Measurements from ENCODE around the gene MCUB. TPM values are rescaled to one million over a fixed set of nuclear protein-coding genes. Genes with fewer than 3 reads are reported as not detected.

Gene MCUB
- total and polyA plus RNA-seq, 2 donors (not counting 3 experiments of a cell fraction or from before 2014, with no cell fraction given), result 32.5 to 53.8 TPM

GRCh38 chr4:109631532-109632108, 71.6 kb downstream of the MCUB start:
- H3K9me3 ChIP-seq (replicated peaks; ENCODE audit: control insufficient read depth, insufficient read depth, low read length), result no peaks in the 10 kb centered on the region
- no peaks in the 10 kb centered on the region for H3K79me2 ChIP-seq (ENCODE audit: control insufficient read depth, insufficient read depth, low read length)
- FAIRE-seq (no peak), DNase-seq (ENCODE audit: low read depth, low spot score) (no peak)
- no peak overlapping the region for H3K4me2 ChIP-seq (ENCODE audit: insufficient read depth, low read length)
- intact Hi-C loops (cut with micrococcal nuclease), result no loop called here
- ChIA-PET CTCF (interaction anchor here (0.7 to 1.6 kb wide), 5 partner anchors 9 to 199 kb away, joined by 3 to 5 read pairs (median 3); no protein-coding TSS in a partner anchor), POLR2A (no interaction called here)
- no peak overlapping the region for H3K9ac ChIP-seq (replicated peaks; ENCODE audit: extremely low read depth, insufficient read depth, low read length)
- no peaks in the 10 kb centered on the region for H3K9me1 ChIP-seq (replicated peaks; ENCODE audit: control insufficient read depth, extremely low read depth, insufficient read depth, low read length)
- no TSS peak for BruUV-seq (replicated peaks)
- no peaks in the 10 kb centered on the region for H3K27me3 ChIP-seq (ENCODE audit: control insufficient read depth in 2 of 2, insufficient read depth in 2 of 2, low read length in 2 of 2)
- TF ChIP-seq MYC (IDR thresholded peaks at IDR 0.05; ENCODE audit: low read depth, low read length) (no peak), JUN (IDR thresholded peaks at IDR 0.05; ENCODE audit: borderline replicate concordance, insufficient read depth, insufficient read length, low read depth) (no peak), POLR2A (IDR thresholded peaks at IDR 0.05; ENCODE audit: low read depth, low read length) (no peak), POLR2AphosphoS5 (IDR thresholded peaks at IDR 0.05; ENCODE audit: insufficient read depth, low read depth, low read length) (no peak), GATA2 (IDR thresholded peaks at IDR 0.05; ENCODE audit: insufficient read depth, insufficient read length, low read depth, low read length) (no peak), FOS (IDR thresholded peaks at IDR 0.05; ENCODE audit: borderline replicate concordance, insufficient read depth, low read length) (no peak), EZH2 (IDR thresholded peaks at IDR 0.05; ENCODE audit: borderline replicate concordance, low read depth, low read length, severe bottlenecking) (no peak)
- TF ChIP-seq, protein P1, sequence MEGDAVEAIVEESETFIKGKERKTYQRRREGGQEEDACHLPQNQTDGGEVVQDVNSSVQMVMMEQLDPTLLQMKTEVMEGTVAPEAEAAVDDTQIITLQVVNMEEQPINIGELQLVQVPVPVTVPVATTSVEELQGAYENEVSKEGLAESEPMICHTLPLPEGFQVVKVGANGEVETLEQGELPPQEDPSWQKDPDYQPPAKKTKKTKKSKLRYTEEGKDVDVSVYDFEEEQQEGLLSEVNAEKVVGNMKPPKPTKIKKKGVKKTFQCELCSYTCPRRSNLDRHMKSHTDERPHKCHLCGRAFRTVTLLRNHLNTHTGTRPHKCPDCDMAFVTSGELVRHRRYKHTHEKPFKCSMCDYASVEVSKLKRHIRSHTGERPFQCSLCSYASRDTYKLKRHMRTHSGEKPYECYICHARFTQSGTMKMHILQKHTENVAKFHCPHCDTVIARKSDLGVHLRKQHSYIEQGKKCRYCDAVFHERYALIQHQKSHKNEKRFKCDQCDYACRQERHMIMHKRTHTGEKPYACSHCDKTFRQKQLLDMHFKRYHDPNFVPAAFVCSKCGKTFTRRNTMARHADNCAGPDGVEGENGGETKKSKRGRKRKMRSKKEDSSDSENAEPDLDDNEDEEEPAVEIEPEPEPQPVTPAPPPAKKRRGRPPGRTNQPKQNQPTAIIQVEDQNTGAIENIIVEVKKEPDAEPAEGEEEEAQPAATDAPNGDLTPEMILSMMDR (IDR thresholded peaks at IDR 0.05; ENCODE audit: extremely low read depth in 1 of 2, insufficient read depth in 1 of 2, low read depth in 1 of 2, low read length in 2 of 2), result no peak
- TF ChIP-seq, protein P2, sequence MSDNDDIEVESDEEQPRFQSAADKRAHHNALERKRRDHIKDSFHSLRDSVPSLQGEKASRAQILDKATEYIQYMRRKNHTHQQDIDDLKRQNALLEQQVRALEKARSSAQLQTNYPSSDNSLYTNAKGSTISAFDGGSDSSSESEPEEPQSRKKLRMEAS (IDR thresholded peaks at IDR 0.05; ENCODE audit: insufficient read depth, insufficient read length), result no peak
- no peak overlapping the region for H2AFZ ChIP-seq (ENCODE audit: low read depth, low read length)
- no peak overlapping the region for H3K27ac ChIP-seq (ENCODE audit: insufficient read depth, low read depth, low read length)
- no peaks in the 10 kb centered on the region for H3K36me3 ChIP-seq (ENCODE audit: control insufficient read depth in 2 of 2, extremely low read depth in 1 of 2, insufficient read depth in 2 of 2, low read length in 2 of 2)
- H3K4me3 ChIP-seq (replicated peaks in 1 of 3; ENCODE audit: insufficient read depth in 1 of 3, low read depth in 1 of 3, low read length in 3 of 3), result no peak overlapping the region
- dilution Hi-C loops (cut with MboI; ENCODE audit: extremely low pct_ligation_motif_present, low sequenced_read_pairs), result no loop called here
- H4K20me1 ChIP-seq (replicated peaks; ENCODE audit: control insufficient read depth, extremely low read depth, insufficient read depth, low read length), result no peaks in the 10 kb centered on the region
- H3K4me1 ChIP-seq (ENCODE audit: control insufficient read depth, extremely low read depth, insufficient read depth, low read length), result no peaks in the 10 kb centered on the region

Data from endothelial cell of umbilical vein (primary cell).